Transverse colon (tissue), 4 donors: Measurements from ENCODE around the gene GPRC6A. TPM values are rescaled to one million over a fixed set of nuclear protein-coding genes. Genes with fewer than 3 reads are reported as not detected.

Source experiments
- DNase-seq: peaks from one replicate; pipeline ENCODE4 v3.0.0-alpha.2; 2019
- H3K27ac ChIP-seq, 4 donors: fragments of 200-600 bp; sonication (generic); 2 replicates each; pipeline ENCODE4 v1.5.1; 2016 to 2018; ENCODE audit warnings: inconsistent platforms in 4 of 4
- H3K27me3 ChIP-seq: fragments of 200-600 bp; sonication (generic); 2 replicates; pipeline ENCODE4 v1.5.1; 2017; ENCODE audit warnings: inconsistent platforms
- H3K36me3 ChIP-seq, 4 donors: fragments of 200-600 bp; sonication (generic); 2 replicates each; pipeline ENCODE4 v1.5.1; 2017 to 2019; ENCODE audit warnings: inconsistent platforms in 4 of 4
- H3K4me1 ChIP-seq, 4 donors: fragments of 200-600 bp; sonication (generic); 2 replicates each; pipeline ENCODE4 v1.5.1; 2017 to 2020; ENCODE audit warnings: inconsistent platforms in 4 of 4
- H3K4me3 ChIP-seq, 4 donors: fragments of 200-600 bp; sonication (generic); 1 replicate in 1 of 4; 2 replicates in 3 of 4; pipeline versions ENCODE4 v1.5.1 to v1.6.1; 2017 to 2019; ENCODE audit warnings: inconsistent platforms in 4 of 4
- H3K9me3 ChIP-seq, 2 donors: fragments of 200-600 bp; sonication (generic); 2 replicates each; pipeline ENCODE4 v1.5.1; 2017 to 2019; ENCODE audit warnings: inconsistent platforms in 2 of 2
- EP300 ChIP-seq: sonication (generic); formaldehyde crosslinking; IDR thresholded peaks from one replicate; pipeline ENCODE4 v1.6.1; 2017; ENCODE audit warnings: antibody characterized with exemption, low read depth
- POLR2A ChIP-seq: fragments of 450-650 bp; IDR thresholded peaks from one replicate; pipeline ENCODE4 v1.6.1; 2016; ENCODE audit warnings: antibody characterized with exemption, mild to moderate bottlenecking, moderate library complexity
- POLR2AphosphoS5 ChIP-seq, 3 donors: sonication (generic); formaldehyde crosslinking; IDR thresholded peaks; one replicate each; pipeline ENCODE4 v1.6.1; 2016; ENCODE audit warnings: antibody characterized with exemption in 3 of 3
- WGBS, 2 donors: methylation state at CpG; one replicate each; pipeline ENCODE4 v1.1.5; 2018; ENCODE audit warnings: low coverage in 1 of 2; 5-methylcytosine and 5-hydroxymethylcytosine counted together
- in situ Hi-C, 4 donors: fragments of 200-750 bp; cut with MboI; loops; one replicate each; pipeline versions ENCODE4 v1.15.0 to v1.15.1; 2017; ENCODE audit warnings: low sequenced_read_pairs in 3 of 4, low pct_ligation_motif_present in 1 of 4, low pct_unique_long_range_greater_than_20kb in 1 of 4
- intact Hi-C: fragments of 100-400 bp; cut with DNase I; formaldehyde crosslinking; loops from one replicate; pipeline ENCODE4 v1.15.1; 2023; ENCODE audit warnings: low total_unique reads
- total RNA-seq, 4 donors: library from RNA; depleted of rRNA; stranded (reverse); fragments of >200 nt; gene quantifications; one replicate each; pipeline ENCODE4 v1.1.0, GENCODE V29; 2016
- TF ChIP-seq, protein P1 (sequence below), 5 experiments: fragments of 200-600 bp in 3 of 5; fragments of 450-650 bp in 2 of 5; sonication (generic) in 3 of 5; IDR thresholded peaks; 1 replicate in 2 of 5; 2 replicates in 3 of 5; pipeline ENCODE4 v1.5.1; 2016 to 2017; ENCODE audit warnings: antibody characterized with exemption in 5 of 5, inconsistent platforms in 3 of 5, mild to moderate bottlenecking in 2 of 5, moderate library complexity in 1 of 5

GPRC6A gene
- total RNA-seq, 4 donors from 2014 or later, result not detected

DNA sequence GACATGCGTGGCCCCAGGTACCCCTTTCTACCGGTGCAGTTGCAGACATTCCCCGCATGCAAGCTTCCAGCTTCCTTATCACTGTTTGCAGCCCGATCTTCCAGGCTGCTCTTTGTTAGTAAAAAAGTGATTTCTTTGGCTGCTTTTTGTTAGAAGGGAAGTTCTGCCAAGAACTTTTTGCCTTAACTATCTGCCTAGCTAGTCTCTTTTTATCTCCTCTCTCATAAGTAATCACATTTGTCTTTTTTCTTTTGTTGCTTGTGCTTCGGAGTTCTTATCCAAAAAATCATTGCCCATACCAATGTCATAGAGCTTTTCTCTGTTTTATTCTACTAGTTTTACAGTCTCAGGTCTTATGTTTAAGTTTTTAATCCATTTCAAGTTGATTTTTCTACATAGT lies 83.7 kb downstream of the GPRC6A start:
- DNase-seq, result no peak
- Histone ChIP-seq H3K27me3 (no peaks in the 10 kb centered on the region), H3K9me3 (no peaks in the 10 kb centered on the region), H3K36me3 (no peaks in the 10 kb centered on the region), H3K4me3 (no peak overlapping the region), H3K4me1 (no peaks in the 10 kb centered on the region), H3K27ac (no peak overlapping the region)
- in situ Hi-C loops, result no loop called here
- TF ChIP-seq POLR2AphosphoS5 (IDR thresholded peaks at IDR 0.05), result no peak
- TF ChIP-seq, protein P1, sequence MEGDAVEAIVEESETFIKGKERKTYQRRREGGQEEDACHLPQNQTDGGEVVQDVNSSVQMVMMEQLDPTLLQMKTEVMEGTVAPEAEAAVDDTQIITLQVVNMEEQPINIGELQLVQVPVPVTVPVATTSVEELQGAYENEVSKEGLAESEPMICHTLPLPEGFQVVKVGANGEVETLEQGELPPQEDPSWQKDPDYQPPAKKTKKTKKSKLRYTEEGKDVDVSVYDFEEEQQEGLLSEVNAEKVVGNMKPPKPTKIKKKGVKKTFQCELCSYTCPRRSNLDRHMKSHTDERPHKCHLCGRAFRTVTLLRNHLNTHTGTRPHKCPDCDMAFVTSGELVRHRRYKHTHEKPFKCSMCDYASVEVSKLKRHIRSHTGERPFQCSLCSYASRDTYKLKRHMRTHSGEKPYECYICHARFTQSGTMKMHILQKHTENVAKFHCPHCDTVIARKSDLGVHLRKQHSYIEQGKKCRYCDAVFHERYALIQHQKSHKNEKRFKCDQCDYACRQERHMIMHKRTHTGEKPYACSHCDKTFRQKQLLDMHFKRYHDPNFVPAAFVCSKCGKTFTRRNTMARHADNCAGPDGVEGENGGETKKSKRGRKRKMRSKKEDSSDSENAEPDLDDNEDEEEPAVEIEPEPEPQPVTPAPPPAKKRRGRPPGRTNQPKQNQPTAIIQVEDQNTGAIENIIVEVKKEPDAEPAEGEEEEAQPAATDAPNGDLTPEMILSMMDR (IDR thresholded peaks at IDR 0.05), result no peak
- TF ChIP-seq EP300, result no peak
- no peak for TF ChIP-seq POLR2A
- intact Hi-C loops, result no loop called here
- 89 to 92% methylated on average over 5 of the region's 5 CpGs for WGBS, 2 donors

Other genes with a start within 250 kb of the GPRC6A start
- under 1 TPM in 2 of 4 donors, not detected in 2; 0.32 to 0.55 TPM for gene RSPH4A, start 212.6 kb downstream of the GPRC6A start, total RNA-seq
- gene ZUP1, start 160.3 kb downstream of the GPRC6A start, total RNA-seq, result 10 to 100 TPM in 2 of 4 donors, 1 to 10 TPM in 1, not detected in 1; 10.0 to 14.1 (median 11.4) TPM
- 1 to 10 TPM in 3 of 4 donors, under 1 TPM in 1; 0.20 to 5.6 (median 2.2) TPM for gene KPNA5, start 147.9 kb downstream of the GPRC6A start, total RNA-seq
- under 1 TPM in 2 of 4 donors, not detected in 2; 0.48 to 0.55 TPM for gene FAM162B, start 63.4 kb downstream of the GPRC6A start, total RNA-seq
- 1 to 10 TPM in 2 of 4 donors, under 1 TPM in 1, not detected in 1; 0.48 to 3.8 (median 1.1) TPM for gene RFX6, start 48.2 kb upstream of the GPRC6A start, total RNA-seq